ENCODE results near the gene ANO7. TPM values are rescaled to one million over a fixed set of nuclear protein-coding genes. Genes with fewer than 3 reads are reported as not detected.

The ANO7 gene
- total and polyA plus RNA-seq, 2 of the 8 experiments (the other 6 are each of a cell fraction or from before 2014, with no cell fraction given): 3.2 to 6.9 TPM

GRCh38 chr2:241194811-241195210, 6.3 kb downstream of the ANO7 start (continued):
- TF ChIP-seq EGR1 (IDR thresholded peaks at IDR 0.05; ENCODE audit: borderline replicate concordance, low read depth, low read length) (no peak), CHD1 (IDR thresholded peaks at IDR 0.05; ENCODE audit: low read depth, low read length) (no peak), HDAC6 (IDR thresholded peaks at IDR 0.05; ENCODE audit: low read depth, low read length) (no peak), SRF (IDR thresholded peaks at IDR 0.05; ENCODE audit: low read depth, low read length) (no peak), JUN (IDR thresholded peaks at IDR 0.05; ENCODE audit: low read depth, low read length) (no peak), RAD21 (IDR thresholded peaks at IDR 0.05 in 1 of 2, conservative IDR thresholded peaks at IDR 0.05 in 1 of 2; ENCODE audit: low read depth in 2 of 2, low read length in 2 of 2) (no peak)
- TF ChIP-seq, protein P1, sequence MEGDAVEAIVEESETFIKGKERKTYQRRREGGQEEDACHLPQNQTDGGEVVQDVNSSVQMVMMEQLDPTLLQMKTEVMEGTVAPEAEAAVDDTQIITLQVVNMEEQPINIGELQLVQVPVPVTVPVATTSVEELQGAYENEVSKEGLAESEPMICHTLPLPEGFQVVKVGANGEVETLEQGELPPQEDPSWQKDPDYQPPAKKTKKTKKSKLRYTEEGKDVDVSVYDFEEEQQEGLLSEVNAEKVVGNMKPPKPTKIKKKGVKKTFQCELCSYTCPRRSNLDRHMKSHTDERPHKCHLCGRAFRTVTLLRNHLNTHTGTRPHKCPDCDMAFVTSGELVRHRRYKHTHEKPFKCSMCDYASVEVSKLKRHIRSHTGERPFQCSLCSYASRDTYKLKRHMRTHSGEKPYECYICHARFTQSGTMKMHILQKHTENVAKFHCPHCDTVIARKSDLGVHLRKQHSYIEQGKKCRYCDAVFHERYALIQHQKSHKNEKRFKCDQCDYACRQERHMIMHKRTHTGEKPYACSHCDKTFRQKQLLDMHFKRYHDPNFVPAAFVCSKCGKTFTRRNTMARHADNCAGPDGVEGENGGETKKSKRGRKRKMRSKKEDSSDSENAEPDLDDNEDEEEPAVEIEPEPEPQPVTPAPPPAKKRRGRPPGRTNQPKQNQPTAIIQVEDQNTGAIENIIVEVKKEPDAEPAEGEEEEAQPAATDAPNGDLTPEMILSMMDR (IDR thresholded peaks at IDR 0.05; ENCODE audit: control extremely low read depth in 1 of 3, insufficient read depth in 1 of 3, low read depth in 1 of 3, low read length in 3 of 3): no peak
